Colonic mucosa (tissue), 4 donors: Measurements from ENCODE around the gene TULP4. TPM values are rescaled to one million over a fixed set of nuclear protein-coding genes. Genes with fewer than 3 reads are reported as not detected.

Experiments used
- DNase-seq: peaks from one replicate; pipeline ENCODE4 v3.0.0-alpha.2; 2020
- H3K27ac ChIP-seq: fragments of 200-600 bp; one replicate; pipeline ENCODE4 v1.8.0; 2021
- H3K27me3 ChIP-seq: fragments of 200-600 bp; one replicate; pipeline ENCODE4 v1.8.0; 2021
- H3K36me3 ChIP-seq: fragments of 200-600 bp; one replicate; pipeline ENCODE4 v1.8.0; 2021
- H3K4me1 ChIP-seq: fragments of 200-600 bp; one replicate; pipeline ENCODE4 v1.8.0; 2021; ENCODE audit warnings: mild to moderate bottlenecking
- H3K4me3 ChIP-seq: fragments of 200-600 bp; one replicate; pipeline ENCODE4 v1.8.0; 2021
- H3K9ac ChIP-seq, 2 donors: one replicate each; pipeline ENCODE4 v1.7.0; 2013; ENCODE audit warnings: control low read depth in 2 of 2, low read depth in 2 of 2, low read length in 2 of 2
- H3K9me3 ChIP-seq: fragments of 200-600 bp; one replicate; pipeline ENCODE4 v1.8.0; 2021
- intact Hi-C: fragments of 100-400 bp; cut with DNase I; formaldehyde crosslinking; loops from one replicate; pipeline ENCODE4 v1.14.1; 2022
- total RNA-seq, 2 donors: library from RNA; stranded (reverse); fragmentation: NEBNext Ultra II Directional in 1 of 2; extraction: Animal tissue kit (Norgen Biotek cat#: 25700) in 1 of 2; gene quantifications; one replicate each; pipeline ENCODE4 v1.2.1, GENCODE V29; 2021
- TF ChIP-seq, protein P1 (sequence below): fragments of 200-600 bp; IDR thresholded peaks from one replicate; pipeline ENCODE4 v1.8.0; 2022; ENCODE audit warnings: antibody characterized with exemption, mild to moderate bottlenecking
- donor health status: healthy.
- donor health status: DM: no; HTN: no; CAD: no.
- donor health status: DM: no; HTN: no; CAD: no.

Gene TULP4
- total RNA-seq, 2 donors from 2014 or later: 63.1 to 68.0 TPM

DNA sequence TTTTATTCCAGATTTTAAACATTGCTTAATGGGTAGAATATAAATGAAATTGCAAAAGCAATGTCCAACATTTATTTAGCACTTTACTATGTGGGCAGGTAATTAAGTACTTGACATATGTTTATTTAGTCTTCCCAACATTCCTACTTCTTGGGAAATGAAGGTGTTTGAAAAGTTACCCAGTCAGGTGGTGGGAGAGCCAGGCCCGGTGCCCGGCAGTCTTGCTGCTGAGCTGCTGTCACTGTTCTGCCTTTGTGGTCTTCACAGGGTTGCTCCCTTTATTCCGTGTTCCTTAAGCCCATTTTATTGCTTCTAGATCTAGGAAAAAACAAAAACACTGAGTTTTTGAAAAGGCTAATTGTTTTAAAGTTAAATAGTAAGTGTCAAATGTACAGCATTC is 42.6 kb upstream of the TULP4 start:
- H3K4me3 ChIP-seq: no peak overlapping the region
- H3K36me3 ChIP-seq: no peaks in the 10 kb centered on the region
- H3K27me3 ChIP-seq: no peaks in the 10 kb centered on the region
- H3K9me3 ChIP-seq: no peaks in the 10 kb centered on the region
- no peaks in the 10 kb centered on the region for H3K4me1 ChIP-seq
- no peak for DNase-seq
- H3K9ac ChIP-seq: no peak overlapping the region
- TF ChIP-seq, protein P1, sequence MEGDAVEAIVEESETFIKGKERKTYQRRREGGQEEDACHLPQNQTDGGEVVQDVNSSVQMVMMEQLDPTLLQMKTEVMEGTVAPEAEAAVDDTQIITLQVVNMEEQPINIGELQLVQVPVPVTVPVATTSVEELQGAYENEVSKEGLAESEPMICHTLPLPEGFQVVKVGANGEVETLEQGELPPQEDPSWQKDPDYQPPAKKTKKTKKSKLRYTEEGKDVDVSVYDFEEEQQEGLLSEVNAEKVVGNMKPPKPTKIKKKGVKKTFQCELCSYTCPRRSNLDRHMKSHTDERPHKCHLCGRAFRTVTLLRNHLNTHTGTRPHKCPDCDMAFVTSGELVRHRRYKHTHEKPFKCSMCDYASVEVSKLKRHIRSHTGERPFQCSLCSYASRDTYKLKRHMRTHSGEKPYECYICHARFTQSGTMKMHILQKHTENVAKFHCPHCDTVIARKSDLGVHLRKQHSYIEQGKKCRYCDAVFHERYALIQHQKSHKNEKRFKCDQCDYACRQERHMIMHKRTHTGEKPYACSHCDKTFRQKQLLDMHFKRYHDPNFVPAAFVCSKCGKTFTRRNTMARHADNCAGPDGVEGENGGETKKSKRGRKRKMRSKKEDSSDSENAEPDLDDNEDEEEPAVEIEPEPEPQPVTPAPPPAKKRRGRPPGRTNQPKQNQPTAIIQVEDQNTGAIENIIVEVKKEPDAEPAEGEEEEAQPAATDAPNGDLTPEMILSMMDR: no peak
- intact Hi-C loops: no loop called here
- H3K27ac ChIP-seq: no peak overlapping the region

DNA sequence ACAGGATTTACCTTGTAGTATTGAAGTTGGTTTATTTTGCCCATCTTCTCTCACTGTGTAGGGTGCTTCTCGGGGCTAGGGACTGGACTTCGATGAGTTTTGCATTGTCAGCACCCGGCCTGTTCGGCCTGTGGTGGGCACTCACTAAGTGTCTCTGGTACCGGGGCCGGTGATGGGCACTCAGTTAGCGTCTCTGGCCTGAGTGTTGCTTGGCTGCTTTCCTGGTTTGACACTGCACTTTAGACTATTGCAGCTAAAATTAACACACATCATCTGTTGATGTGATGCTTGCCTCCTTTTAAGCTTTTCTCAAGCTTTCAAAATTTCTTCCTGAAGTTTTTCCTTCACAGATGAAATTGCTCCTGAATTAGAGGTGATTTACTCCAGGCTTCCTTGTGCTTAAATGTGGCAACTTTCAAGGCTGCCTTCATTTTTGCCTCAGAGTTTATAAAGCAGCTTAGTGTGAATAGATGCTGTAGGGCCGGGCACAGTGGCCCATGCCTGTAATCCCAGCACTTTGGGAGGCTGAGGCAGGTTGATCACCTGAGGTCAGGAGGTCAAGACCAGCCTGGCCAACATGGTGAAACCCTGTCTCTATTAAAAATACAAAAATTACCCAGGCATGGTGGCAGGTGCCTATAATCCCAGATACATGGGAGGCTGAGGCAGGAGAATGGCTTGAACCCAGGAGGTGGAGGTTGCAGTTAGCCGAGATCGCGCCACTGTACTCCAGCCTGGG is 41.7 kb upstream of the TULP4 start:
- no peaks in the 10 kb centered on the region for H3K27me3 ChIP-seq
- no peak overlapping the region for H3K4me3 ChIP-seq
- H3K27ac ChIP-seq: no peak overlapping the region
- TF ChIP-seq, protein P1: no peak
- no peaks in the 10 kb centered on the region for H3K36me3 ChIP-seq
- DNase-seq: no peak
- intact Hi-C loops: no loop called here
- H3K9ac ChIP-seq: no peak overlapping the region
- no peaks in the 10 kb centered on the region for H3K4me1 ChIP-seq
- H3K9me3 ChIP-seq: no peaks in the 10 kb centered on the region

DNA sequence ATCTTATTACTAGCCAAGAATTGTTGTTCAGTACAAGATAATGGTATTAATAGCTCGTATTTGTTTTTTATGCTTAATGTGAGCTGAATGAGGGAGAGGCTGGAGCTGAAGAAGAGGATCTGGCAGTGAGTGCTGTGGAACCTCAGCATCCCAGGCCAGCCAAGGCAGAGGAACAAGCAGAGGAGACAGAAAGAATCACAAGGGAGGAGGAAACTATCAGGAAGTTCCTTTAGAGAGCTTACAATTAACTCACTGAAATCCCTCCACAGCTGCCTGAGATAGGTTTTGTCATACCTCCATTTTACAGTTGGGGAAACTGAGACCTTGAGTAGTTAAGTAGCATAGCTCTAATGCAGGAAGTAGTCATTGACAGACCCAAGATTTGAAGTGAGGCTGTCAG is 39.9 kb upstream of the TULP4 start:
- Histone ChIP-seq H3K9me3 (no peaks in the 10 kb centered on the region), H3K4me1 (no peaks in the 10 kb centered on the region), H3K27me3 (no peaks in the 10 kb centered on the region), H3K36me3 (no peaks in the 10 kb centered on the region), H3K4me3 (no peak overlapping the region), H3K9ac (no peak overlapping the region), H3K27ac (no peak overlapping the region)
- TF ChIP-seq, protein P1: no peak
- intact Hi-C loops: no loop called here
- no peak for DNase-seq

DNA sequence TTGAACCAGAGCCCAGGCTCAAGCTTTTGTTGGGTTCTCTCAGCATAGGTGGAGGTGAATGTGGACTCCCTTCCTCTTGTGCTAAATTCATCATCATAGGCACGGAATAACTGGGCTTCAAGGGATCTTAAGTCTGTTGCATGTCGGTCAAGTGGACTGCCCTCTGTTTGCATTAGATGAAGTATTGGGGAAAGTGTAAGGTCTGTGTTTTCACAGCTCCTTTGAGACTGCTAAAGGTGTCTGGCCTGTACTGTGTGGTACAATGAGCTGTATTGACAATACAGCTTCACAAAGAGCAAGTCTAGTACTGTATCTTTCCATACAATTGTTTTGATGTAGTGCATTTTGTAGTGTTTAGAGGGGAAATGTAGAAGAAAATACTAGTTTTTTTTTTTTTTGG is 34.3 kb upstream of the TULP4 start:
- Histone ChIP-seq H3K27me3 (no peaks in the 10 kb centered on the region), H3K27ac (no peak overlapping the region), H3K9ac (no peak overlapping the region), H3K9me3 (no peaks in the 10 kb centered on the region), H3K4me1 (no peaks in the 10 kb centered on the region), H3K36me3 (no peaks in the 10 kb centered on the region), H3K4me3 (no peak overlapping the region)
- intact Hi-C loops: no loop called here
- DNase-seq: no peak
- TF ChIP-seq, protein P1: no peak

DNA sequence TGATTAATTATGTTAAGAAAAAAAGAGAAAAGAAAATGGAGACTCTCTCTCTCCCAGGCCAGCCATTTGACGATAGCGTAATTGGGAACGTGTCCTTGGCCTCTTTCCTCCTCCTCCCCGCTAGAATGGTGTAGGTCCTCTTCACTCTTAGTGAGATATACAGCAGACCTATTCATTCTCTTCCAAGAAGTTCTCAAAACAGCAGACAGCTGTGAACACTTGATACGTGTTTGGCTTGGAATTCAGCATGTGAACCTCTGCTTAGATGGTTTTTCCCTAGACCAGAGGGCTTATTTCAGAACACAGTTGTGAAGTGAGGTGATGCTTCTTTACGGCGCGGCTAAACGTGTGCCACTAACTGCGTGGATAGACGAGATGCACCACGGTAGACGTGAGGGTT is 32.6 kb upstream of the TULP4 start:
- no peaks in the 10 kb centered on the region for H3K36me3 ChIP-seq
- no peak overlapping the region for H3K27ac ChIP-seq
- no peak for DNase-seq
- no peaks in the 10 kb centered on the region for H3K27me3 ChIP-seq
- TF ChIP-seq, protein P1: no peak
- no peak overlapping the region for H3K4me3 ChIP-seq
- no peak overlapping the region for H3K9ac ChIP-seq
- no peaks in the 10 kb centered on the region for H3K9me3 ChIP-seq
- H3K4me1 ChIP-seq: no peaks in the 10 kb centered on the region
- intact Hi-C loops: no loop called here
